Heart right ventricle (tissue), 16 donors: ENCODE measurements around the gene HLA-DOA. TPM values are rescaled to one million over a fixed set of nuclear protein-coding genes. Genes with fewer than 3 reads are reported as not detected.
A peak's percentile ranks its signal among the peaks of the same experiment; 100 is the strongest.

Experiments used
- ATAC-seq, 8 donors: fragments of 200-7000 bp; cut with Tn5 transposase; one replicate each; pipeline ENCODE4 v1.9.1; 2020; ENCODE audit warnings: mild to moderate bottlenecking in 8 of 8, moderate library complexity in 8 of 8, moderate number of reproducible peaks in 1 of 8
- DNase-seq, 2 donors: peaks; one replicate each; pipeline ENCODE4 v3.0.0-alpha.2; 2020
- H3K27ac ChIP-seq, 10 donors: fragments of 200-600 bp; sonication (generic) in 2 of 10; one replicate each; pipeline versions ENCODE4 v1.5.0 to v1.8.0; 2020 to 2022; ENCODE audit warnings: mild to moderate bottlenecking in 3 of 10
- H3K27me3 ChIP-seq, 7 donors: fragments of 200-600 bp; one replicate each; pipeline ENCODE4 v1.8.0; 2021 to 2022; ENCODE audit warnings: mild to moderate bottlenecking in 2 of 7
- H3K36me3 ChIP-seq, 9 donors: fragments of 200-600 bp; sonication (generic) in 1 of 9; one replicate each; pipeline versions ENCODE4 v1.5.0 to v1.8.0; 2020 to 2022; ENCODE audit warnings: mild to moderate bottlenecking in 2 of 9
- H3K4me1 ChIP-seq, 9 donors: fragments of 200-600 bp; sonication (generic) in 1 of 9; one replicate each; pipeline versions ENCODE4 v1.5.0 to v1.8.0; 2020 to 2022; ENCODE audit warnings: mild to moderate bottlenecking in 4 of 9
- H3K4me3 ChIP-seq, 10 donors: fragments of 200-600 bp; sonication (generic) in 2 of 10; one replicate each; pipeline versions ENCODE4 v1.5.0 to v1.8.0; 2020 to 2022; ENCODE audit warnings: mild to moderate bottlenecking in 7 of 10, moderate library complexity in 2 of 10
- H3K9me3 ChIP-seq, 11 donors: fragments of 200-600 bp in 10 of 11; sonication (generic) in 2 of 11; one replicate each; pipeline versions ENCODE4 v1.5.0 to v1.8.0; 2013 to 2022; ENCODE audit warnings: mild to moderate bottlenecking in 2 of 11, control low read depth in 1 of 11, moderate library complexity in 1 of 11
- CTCF ChIP-seq, 9 donors: fragments of 200-600 bp; sonication (generic) in 2 of 9; IDR thresholded peaks; one replicate each; pipeline versions ENCODE4 v1.5.0 to v1.8.0; 2021 to 2022; ENCODE audit warnings: antibody characterized with exemption in 9 of 9, mild to moderate bottlenecking in 5 of 9, moderate library complexity in 1 of 9
- WGBS, 2 donors: extraction: QIAGEN DNeasy Blood & Tissue Kit; methylation state at CpG; one replicate each; pipeline ENCODE4 v1.1.7; 2013; ENCODE audit warnings: inconsistent platforms in 1 of 2; 5-methylcytosine and 5-hydroxymethylcytosine counted together
- intact Hi-C, 10 donors: fragments of 100-400 bp; cut with DNase I; formaldehyde crosslinking; loops; one replicate each; pipeline versions ENCODE4 v1.11.1 to v1.14.2; 2022
- polyA plus RNA-seq, 2 donors: library from polyadenylated mRNA; stranded (reverse); fragments of 200-250 nt; gene quantifications; one replicate each; pipeline ENCODE4 v1.2.3, GENCODE V29; 2013
- total RNA-seq, 10 donors: library from RNA; stranded (reverse); fragmentation: NEBNext Ultra II Directional in 3 of 10; extraction: Animal tissue kit (Norgen Biotek cat#: 25700) in 3 of 10; gene quantifications; one replicate each; pipeline versions ENCODE4 v1.2.1 to v1.2.4, GENCODE V29; 2021 to 2023
- donor health status: Arrhythmogenic right ventricular cardiomyopathy.
- donor health status: ischemic (EF 13 %, LVEDD 7.1; RV severe dilation, severe dysfunction).
- donor health status: healthy with polysubstance abuse.
- donor health status: DM: no; HTN: yes; CAD: no.
- donor health status: DM: no; HTN: no; CAD: no.
- donor health status: ischemic (EF 25% LVEDD 6.9; RV normal size, moderate dysfunction).
- donor health status: ischemic (EF 25% LVEDD 5.7; RV mildly dilated, moderate dysfunction).
- donor health status: healthy.
- donor health status: DM: yes; HTN: yes; CAD: no.
- donor health status: Ischemic cardiomyopathy.
- donor health status: ischemic (EF 35%, LVEDD 5.7; RV mildly dilated, moderate dysfunction).
- donor health status: nonischemic (EF 11% LVEDD 7.7; RV severe dilation, severe dysfunction).
- donor health status: DM: yes; HTN: yes; CAD: no.
- donor health status: PGD.
- donor health status: ischemic (EF 29% LVEDD 5.4; RV normal size, mild dysfunction).
- donor health status: nonischemic (EF 23%, LVEDD 6.1; RV moderate dilation, normal function).

HLA-DOA gene
- total and polyA plus RNA-seq, 12 donors: 0.65 to 22.8 (median 2.0) TPM

GRCh38 chr6:33028220-33028849, 18.9 kb upstream of the HLA-DOA start:
- Histone ChIP-seq H3K27me3 (peaks cover 0 to 9% (median 0%) of the 10 kb centered on the region in 7 donors), H3K9me3 (no peaks in the 10 kb centered on the region), H3K4me3 (no peak overlapping the region), H3K4me1 (peaks cover 0 to 26% (median 6%) of the 10 kb centered on the region in 9 donors), H3K36me3 (no peaks in the 10 kb centered on the region), H3K27ac (peak overlapping the region in 8 of 10 donors; percentile 9 to 94 (median 85))
- intact Hi-C loops: no loop called here
- 2 to 14% methylated on average over 1 of the region's 1 CpG for WGBS, 2 donors
- no peak for TF ChIP-seq CTCF (IDR thresholded peaks at IDR 0.05)
- DNase-seq: no peak
- peak in 5 of 8 donors; percentile 23 to 53 (median 39) for ATAC-seq

GRCh38 chr6:33024521-33024920, 15.1 kb upstream of the HLA-DOA start:
- Histone ChIP-seq H3K27me3 (no peaks in the 10 kb centered on the region), H3K27ac (no peak overlapping the region), H3K9me3 (no peaks in the 10 kb centered on the region), H3K4me1 (peaks cover 0 to 25% (median 13%) of the 10 kb centered on the region in 9 donors), H3K4me3 (no peak overlapping the region), H3K36me3 (no peaks in the 10 kb centered on the region)
- DNase-seq (no peak), ATAC-seq (no peak)
- intact Hi-C loops: no loop called here
- TF ChIP-seq CTCF (IDR thresholded peaks at IDR 0.05): no peak

GRCh38 chr6:33023536-33023935, 14.1 kb upstream of the HLA-DOA start:
- WGBS, 2 donors: 58 to 62% methylated on average over 3 of the region's 3 CpGs
- ATAC-seq: no peak
- intact Hi-C loops: no loop called here

GRCh38 chr6:33021917-33022316, 12.5 kb upstream of the HLA-DOA start:
- no peaks in the 10 kb centered on the region for H3K27me3 ChIP-seq
- H3K4me1 ChIP-seq: peaks cover 0 to 38% (median 34%) of the 10 kb centered on the region in 9 donors
- no peak for TF ChIP-seq CTCF (IDR thresholded peaks at IDR 0.05)
- ATAC-seq (no peak), DNase-seq (no peak)
- no peak overlapping the region for H3K27ac ChIP-seq
- WGBS, 2 donors: 89 to 95% methylated on average over 11 of the region's 11 CpGs
- H3K4me3 ChIP-seq: no peak overlapping the region
- no peaks in the 10 kb centered on the region for H3K9me3 ChIP-seq
- H3K36me3 ChIP-seq: no peaks in the 10 kb centered on the region
- intact Hi-C loops: no loop called here

More at GRCh38 chr6:33023536-33023935, 14.1 kb upstream of the HLA-DOA start:
- Histone ChIP-seq H3K36me3 (no peaks in the 10 kb centered on the region), H3K27ac (no peak overlapping the region), H3K4me3 (no peak overlapping the region), H3K4me1 (peaks cover 0 to 27% (median 21%) of the 10 kb centered on the region in 9 donors), H3K27me3 (no peaks in the 10 kb centered on the region), H3K9me3 (no peaks in the 10 kb centered on the region)
- no peak for DNase-seq
- no peak for TF ChIP-seq CTCF (IDR thresholded peaks at IDR 0.05)
